ENCODE measurements around the gene EPB41L5.
"Not testable (repeated sequence)": the region's sequence is repeated elsewhere in the genome, so short reads cannot be mapped to it uniquely, and the experiment has no call there.

The EPB41L5 gene

GRCh38 chr2:120135013-120135412 lies 122.1 kb downstream of the EPB41L5 start:
- not testable (repeated sequence) for ATAC-seq; H3K4me1 Mint-ChIP-seq; H3K4me3 Mint-ChIP-seq; H3K36me3 Mint-ChIP-seq; H3K9me3 Mint-ChIP-seq; H3K27ac Mint-ChIP-seq; DNase-seq (ENCODE audit: low spot score in 2 of 2)

GRCh38 chr2:120140866-120141265 lies 128.0 kb downstream of the EPB41L5 start:
- no peaks in the 10 kb centered on the region for H3K9me3 Mint-ChIP-seq
- no peak overlapping the region for H3K4me3 Mint-ChIP-seq
- ATAC-seq (no peak), DNase-seq (ENCODE audit: low spot score in 2 of 2) (no peak)
- no peaks in the 10 kb centered on the region for H3K4me1 Mint-ChIP-seq
- no peaks in the 10 kb centered on the region for H3K36me3 Mint-ChIP-seq
- no peak overlapping the region for H3K27ac Mint-ChIP-seq

GRCh38 chr2:120141300-120142069 lies 128.6 kb downstream of the EPB41L5 start:
- no peaks in the 10 kb centered on the region for H3K36me3 Mint-ChIP-seq
- H3K9me3 Mint-ChIP-seq, result no peaks in the 10 kb centered on the region
- ATAC-seq, result no peak
- DNase-seq (ENCODE audit: low spot score in 2 of 2), result no peak
- no peaks in the 10 kb centered on the region for H3K4me1 Mint-ChIP-seq
- no peak overlapping the region for H3K4me3 Mint-ChIP-seq
- H3K27ac Mint-ChIP-seq, result no peak overlapping the region

GRCh38 chr2:120142528-120143219 lies 129.8 kb downstream of the EPB41L5 start:
- Mint-ChIP-seq H3K4me1 (no peaks in the 10 kb centered on the region), H3K36me3 (no peaks in the 10 kb centered on the region), H3K9me3 (no peaks in the 10 kb centered on the region), H3K4me3 (no peak overlapping the region), H3K27ac (no peak overlapping the region)
- DNase-seq (ENCODE audit: low spot score in 2 of 2) (no peak), ATAC-seq (no peak)

GRCh38 chr2:120148229-120148628 lies 135.4 kb downstream of the EPB41L5 start:
- Mint-ChIP-seq H3K4me1 (no peaks in the 10 kb centered on the region), H3K27ac (no peak overlapping the region), H3K36me3 (no peaks in the 10 kb centered on the region), H3K4me3 (no peak overlapping the region), H3K9me3 (no peaks in the 10 kb centered on the region)
- DNase-seq (ENCODE audit: low spot score in 2 of 2) (no peak), ATAC-seq (no peak)

GRCh38 chr2:120148669-120149068 lies 135.8 kb downstream of the EPB41L5 start:
- ATAC-seq, result no peak
- no peak for DNase-seq (ENCODE audit: low spot score in 2 of 2)
- no peaks in the 10 kb centered on the region for H3K36me3 Mint-ChIP-seq
- H3K9me3 Mint-ChIP-seq, result no peaks in the 10 kb centered on the region
- no peak overlapping the region for H3K4me3 Mint-ChIP-seq
- H3K4me1 Mint-ChIP-seq, result no peaks in the 10 kb centered on the region
- no peak overlapping the region for H3K27ac Mint-ChIP-seq

- no peak for ATAC-seq
- no peaks in the 10 kb centered on the region for H3K9me3 Mint-ChIP-seq
- no peaks in the 10 kb centered on the region for H3K36me3 Mint-ChIP-seq
- no peak for DNase-seq (ENCODE audit: low spot score in 2 of 2)
- no peaks in the 10 kb centered on the region for H3K4me1 Mint-ChIP-seq
- no peak overlapping the region for H3K27ac Mint-ChIP-seq
- H3K4me3 Mint-ChIP-seq, result no peak overlapping the region
Measured at GRCh38 chr2:120149406-120149805, 136.5 kb downstream of the EPB41L5 start.

GRCh38 chr2:120150040-120150482 lies 137.2 kb downstream of the EPB41L5 start:
- H3K4me1 Mint-ChIP-seq, result no peaks in the 10 kb centered on the region
- ATAC-seq, result no peak
- no peak overlapping the region for H3K27ac Mint-ChIP-seq
- DNase-seq (ENCODE audit: low spot score in 2 of 2), result no peak
- H3K36me3 Mint-ChIP-seq, result no peaks in the 10 kb centered on the region
- H3K9me3 Mint-ChIP-seq, result peaks cover 2% of the 10 kb centered on the region
- no peak overlapping the region for H3K4me3 Mint-ChIP-seq

- H3K36me3 Mint-ChIP-seq, result no peaks in the 10 kb centered on the region
- no peak overlapping the region for H3K4me3 Mint-ChIP-seq
- peaks cover 6% of the 10 kb centered on the region for H3K9me3 Mint-ChIP-seq
- no peak overlapping the region for H3K27ac Mint-ChIP-seq
- DNase-seq (ENCODE audit: low spot score in 2 of 2) (no peak), ATAC-seq (no peak)
- H3K4me1 Mint-ChIP-seq, result no peaks in the 10 kb centered on the region
Measured at GRCh38 chr2:120155308-120155707, 142.4 kb downstream of the EPB41L5 start.

GRCh38 chr2:120158658-120159057 lies 145.8 kb downstream of the EPB41L5 start:
- not testable (repeated sequence) for H3K27ac Mint-ChIP-seq; ATAC-seq; DNase-seq (ENCODE audit: low spot score in 2 of 2); H3K4me1 Mint-ChIP-seq; H3K4me3 Mint-ChIP-seq; H3K36me3 Mint-ChIP-seq; H3K9me3 Mint-ChIP-seq

GRCh38 chr2:120161190-120161589 lies 148.3 kb downstream of the EPB41L5 start:
- no peak for ATAC-seq
- Mint-ChIP-seq H3K4me1 (no peaks in the 10 kb centered on the region), H3K9me3 (peaks cover 2% of the 10 kb centered on the region), H3K36me3 (no peaks in the 10 kb centered on the region), H3K27ac (no peak overlapping the region), H3K4me3 (no peak overlapping the region)
- no peak for DNase-seq (ENCODE audit: low spot score in 2 of 2)

- no peak for ATAC-seq
- Mint-ChIP-seq H3K27ac (no peak overlapping the region), H3K4me1 (no peaks in the 10 kb centered on the region), H3K4me3 (no peak overlapping the region), H3K9me3 (no peaks in the 10 kb centered on the region), H3K36me3 (no peaks in the 10 kb centered on the region)
- no peak for DNase-seq (ENCODE audit: low spot score in 2 of 2)
Measured at GRCh38 chr2:120162716-120163115, 149.8 kb downstream of the EPB41L5 start.

- Mint-ChIP-seq H3K36me3 (no peaks in the 10 kb centered on the region), H3K4me3 (no peak overlapping the region), H3K9me3 (no peaks in the 10 kb centered on the region), H3K4me1 (no peaks in the 10 kb centered on the region), H3K27ac (no peak overlapping the region)
- no peak for ATAC-seq
- no peak for DNase-seq (ENCODE audit: low spot score in 2 of 2)
Measured at GRCh38 chr2:120167272-120167671, 154.4 kb downstream of the EPB41L5 start.

GRCh38 chr2:120169020-120169419 lies 156.1 kb downstream of the EPB41L5 start:
- no peak overlapping the region for H3K4me3 Mint-ChIP-seq
- no peak overlapping the region for H3K27ac Mint-ChIP-seq
- H3K4me1 Mint-ChIP-seq, result no peaks in the 10 kb centered on the region
- no peaks in the 10 kb centered on the region for H3K9me3 Mint-ChIP-seq
- ATAC-seq (no peak), DNase-seq (ENCODE audit: low spot score in 2 of 2) (no peak)
- H3K36me3 Mint-ChIP-seq, result peaks cover 5% of the 10 kb centered on the region

GRCh38 chr2:120174963-120175581 lies 162.2 kb downstream of the EPB41L5 start:
- peaks cover 20% of the 10 kb centered on the region for H3K4me1 Mint-ChIP-seq
- no peak for DNase-seq (ENCODE audit: low spot score in 2 of 2)
- H3K4me3 Mint-ChIP-seq, result no peak overlapping the region
- H3K36me3 Mint-ChIP-seq, result peaks cover 10% of the 10 kb centered on the region
- no peaks in the 10 kb centered on the region for H3K9me3 Mint-ChIP-seq
- H3K27ac Mint-ChIP-seq, result no peak overlapping the region
- no peak for ATAC-seq

GRCh38 chr2:120176526-120176925 lies 163.6 kb downstream of the EPB41L5 start:
- Mint-ChIP-seq H3K36me3 (peaks cover 10% of the 10 kb centered on the region), H3K4me3 (peak overlapping the region; percentile 87), H3K27ac (peak overlapping the region; percentile 95), H3K9me3 (no peaks in the 10 kb centered on the region), H3K4me1 (peaks cover 23% of the 10 kb centered on the region)
- ATAC-seq (no peak), DNase-seq (ENCODE audit: low spot score in 2 of 2) (no peak)
